VCaP (cell line): ENCODE data around the gene SPOCK1.
A peak's percentile ranks its signal among the peaks of the same experiment; 100 is the strongest.

Experiments used
- H3K27ac ChIP-seq: fragments of 450-650 bp; 2 replicates; pipeline ENCODE4 v1.5.1; 2017
- TF ChIP-seq, protein P1 (sequence below): fragments of 450-650 bp; conservative IDR thresholded peaks from 2 replicates; pipeline ENCODE4 v1.5.1; 2017; ENCODE audit warnings: mild to moderate bottlenecking, moderate library complexity

Gene SPOCK1

DNA sequence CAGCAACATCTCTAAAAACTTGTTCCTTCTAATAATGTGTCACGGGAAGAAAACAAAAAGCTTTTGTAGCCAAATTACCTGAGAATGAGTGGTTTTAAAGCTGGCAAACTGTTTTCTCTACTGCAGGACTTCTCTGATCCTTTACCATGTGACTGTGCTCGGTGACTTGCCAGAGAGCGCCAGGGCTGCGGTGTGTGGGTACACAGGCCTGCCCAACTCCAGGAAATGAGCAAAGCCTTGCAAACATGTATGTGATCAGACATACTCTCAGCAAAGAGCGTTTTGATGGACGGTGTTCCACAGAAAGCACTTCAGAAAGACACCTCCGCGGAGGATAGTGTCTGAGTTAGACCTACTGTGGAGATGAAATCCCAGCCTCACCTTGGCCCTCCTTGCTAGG lies 157.3 kb downstream of the SPOCK1 start:
- TF ChIP-seq, protein P1, sequence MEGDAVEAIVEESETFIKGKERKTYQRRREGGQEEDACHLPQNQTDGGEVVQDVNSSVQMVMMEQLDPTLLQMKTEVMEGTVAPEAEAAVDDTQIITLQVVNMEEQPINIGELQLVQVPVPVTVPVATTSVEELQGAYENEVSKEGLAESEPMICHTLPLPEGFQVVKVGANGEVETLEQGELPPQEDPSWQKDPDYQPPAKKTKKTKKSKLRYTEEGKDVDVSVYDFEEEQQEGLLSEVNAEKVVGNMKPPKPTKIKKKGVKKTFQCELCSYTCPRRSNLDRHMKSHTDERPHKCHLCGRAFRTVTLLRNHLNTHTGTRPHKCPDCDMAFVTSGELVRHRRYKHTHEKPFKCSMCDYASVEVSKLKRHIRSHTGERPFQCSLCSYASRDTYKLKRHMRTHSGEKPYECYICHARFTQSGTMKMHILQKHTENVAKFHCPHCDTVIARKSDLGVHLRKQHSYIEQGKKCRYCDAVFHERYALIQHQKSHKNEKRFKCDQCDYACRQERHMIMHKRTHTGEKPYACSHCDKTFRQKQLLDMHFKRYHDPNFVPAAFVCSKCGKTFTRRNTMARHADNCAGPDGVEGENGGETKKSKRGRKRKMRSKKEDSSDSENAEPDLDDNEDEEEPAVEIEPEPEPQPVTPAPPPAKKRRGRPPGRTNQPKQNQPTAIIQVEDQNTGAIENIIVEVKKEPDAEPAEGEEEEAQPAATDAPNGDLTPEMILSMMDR = no peak
- peak overlapping the region; percentile 66 for H3K27ac ChIP-seq

DNA sequence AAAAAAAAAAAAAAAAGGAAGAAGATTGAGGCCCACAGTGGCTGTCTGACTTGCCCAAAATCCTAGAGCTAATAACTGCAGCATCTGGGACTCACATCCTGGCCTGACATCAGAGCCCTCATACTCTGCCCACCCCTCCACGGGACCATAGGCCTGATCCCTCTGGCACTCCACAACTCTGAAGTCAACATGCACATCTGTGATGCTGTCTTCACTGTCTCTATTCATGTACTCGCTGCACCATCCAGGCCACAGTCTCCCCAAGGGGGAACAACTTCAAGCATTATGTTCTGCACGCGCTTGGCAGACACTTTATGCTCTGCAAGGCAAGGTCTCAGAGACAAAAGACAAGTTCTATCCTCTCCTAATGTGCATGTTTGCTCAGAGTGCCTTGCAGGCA lies 158.2 kb downstream of the SPOCK1 start:
- TF ChIP-seq, protein P1 = no peak

DNA sequence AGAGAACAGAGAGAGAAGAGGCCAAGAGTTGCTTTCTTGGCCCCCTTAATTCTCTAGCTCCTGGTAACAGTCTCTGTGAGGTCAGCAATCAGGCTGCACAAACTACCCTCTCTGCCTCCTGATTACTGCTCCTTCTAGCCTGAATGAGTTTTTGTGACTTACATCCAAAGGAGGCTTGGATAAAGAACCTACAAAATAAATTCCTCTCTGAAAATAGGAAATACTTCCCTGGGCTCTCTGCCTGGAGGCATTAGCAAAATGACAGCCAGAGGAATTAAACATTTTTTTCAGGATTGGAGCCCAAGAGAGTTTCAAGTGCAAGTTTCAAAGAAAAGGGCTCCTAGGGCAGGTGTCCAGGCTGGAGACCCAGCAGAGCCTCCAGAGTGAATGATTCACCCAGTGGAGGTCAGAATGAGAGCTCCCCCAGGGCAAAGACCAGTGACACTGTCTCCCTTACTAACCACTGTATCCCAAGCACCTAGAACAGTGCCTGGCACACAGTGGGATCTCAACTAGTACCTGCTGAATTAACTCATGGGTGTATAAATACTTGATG lies 162.5 kb downstream of the SPOCK1 start:
- peak overlapping the region; percentile 72 for H3K27ac ChIP-seq
- TF ChIP-seq, protein P1 = no peak

More for the DNA sequence above, 158.2 kb downstream of the SPOCK1 start:
- peak overlapping the region; percentile 66 for H3K27ac ChIP-seq

DNA sequence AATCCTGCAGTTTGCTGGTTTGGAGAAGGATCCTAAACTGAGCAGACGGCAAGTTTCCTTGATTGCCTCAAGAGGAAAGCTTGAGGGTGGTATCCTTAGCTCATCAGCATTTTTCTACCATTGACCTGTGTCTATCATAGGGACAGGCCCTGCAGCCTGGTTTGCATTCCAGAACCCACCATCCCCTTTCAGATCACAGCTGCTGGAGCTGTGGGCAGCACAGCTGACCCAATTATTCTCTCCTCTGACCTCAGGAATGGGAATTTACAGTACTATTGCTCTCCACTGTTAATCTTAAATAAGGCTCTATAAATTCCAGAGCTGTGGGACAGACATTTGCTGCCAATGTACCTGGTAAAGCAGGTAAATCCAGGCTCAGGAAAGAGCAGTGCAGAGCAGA lies 163.0 kb downstream of the SPOCK1 start:
- TF ChIP-seq, protein P1 = no peak

DNA sequence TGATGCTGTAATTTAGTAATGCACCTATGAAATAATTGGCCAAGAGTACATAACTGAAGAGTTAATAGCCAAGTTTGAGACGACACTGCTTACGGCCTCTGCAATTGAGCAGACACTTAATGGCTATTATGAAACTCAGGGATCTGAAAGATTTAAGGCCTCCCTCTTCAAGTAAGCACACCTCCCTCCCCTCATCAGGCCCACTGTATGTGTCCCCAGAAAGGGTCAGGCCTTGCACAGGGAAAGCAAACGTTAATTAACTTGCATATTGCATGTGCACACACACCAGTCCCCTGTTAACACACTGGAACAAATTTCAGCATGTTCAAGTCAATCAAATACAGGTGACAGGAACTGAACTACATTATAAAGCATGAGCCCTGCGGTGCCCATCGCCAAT lies 163.6 kb downstream of the SPOCK1 start:
- TF ChIP-seq, protein P1 = no peak
- H3K27ac ChIP-seq = peak overlapping the region; percentile 72

More for the DNA sequence above, 163.0 kb downstream of the SPOCK1 start:
- peak overlapping the region; percentile 72 for H3K27ac ChIP-seq

DNA sequence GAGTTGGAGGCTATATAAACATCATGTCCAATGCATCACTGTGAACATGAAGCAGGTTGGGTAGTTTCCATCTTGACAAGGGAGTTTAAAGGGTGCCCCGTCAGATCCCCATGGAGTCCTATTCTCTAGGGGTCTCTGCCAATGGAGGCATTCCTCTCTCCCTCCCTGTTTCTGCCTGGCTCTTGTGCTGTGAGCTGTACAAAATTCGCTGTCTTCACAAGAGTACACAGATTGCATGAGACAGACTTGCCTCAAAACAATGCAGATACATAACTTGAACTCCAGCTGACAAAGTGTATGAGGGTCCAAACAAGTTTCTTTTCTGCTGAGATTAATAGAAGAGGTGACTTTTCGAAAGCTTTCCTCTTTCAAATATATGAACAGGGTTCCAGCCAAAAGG lies 165.2 kb downstream of the SPOCK1 start:
- TF ChIP-seq, protein P1 = no peak
- H3K27ac ChIP-seq = no peak overlapping the region

DNA sequence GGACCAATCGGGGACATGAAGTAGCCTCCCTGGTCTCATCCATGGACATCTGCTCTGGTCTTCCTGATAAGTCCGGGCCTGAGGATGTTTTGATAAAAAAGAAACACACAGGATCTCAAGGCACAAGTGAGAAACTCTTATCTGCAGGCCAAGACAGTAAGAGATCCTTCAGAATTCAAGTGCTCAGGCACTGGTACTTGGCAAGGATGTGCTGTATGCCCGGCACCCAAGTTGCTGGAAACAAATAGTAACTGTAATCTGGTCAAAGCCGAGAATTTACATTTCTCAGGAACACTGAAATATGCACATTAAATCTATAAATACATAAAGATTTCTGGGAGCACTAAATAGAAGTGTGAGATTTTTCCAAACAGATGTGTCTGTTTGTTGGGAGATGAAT lies 165.7 kb downstream of the SPOCK1 start:
- no peak overlapping the region for H3K27ac ChIP-seq
- TF ChIP-seq, protein P1 = no peak
